NCI-H1105 (cell line): ENCODE measurements around the gene SDK2.

ENCODE experiments used
- DNase-seq: peaks from one replicate; lab custom pipeline; 2025; lab: John Stamatoyannopoulos, UW

SDK2 gene

GRCh38 chr17:73508057-73508930, 136.0 kb downstream of the SDK2 start:
- DNase-seq, result no peak

- no peak for DNase-seq
Observed at GRCh38 chr17:73506470-73507435, 137.5 kb downstream of the SDK2 start.

- DNase-seq, result no peak
Observed at GRCh38 chr17:73503560-73503959, 140.7 kb downstream of the SDK2 start.

- DNase-seq, result no peak
Observed at GRCh38 chr17:73500414-73500999, 143.7 kb downstream of the SDK2 start.

- no peak for DNase-seq
Observed at GRCh38 chr17:73498886-73499554, 145.2 kb downstream of the SDK2 start.

- no peak for DNase-seq
Observed at GRCh38 chr17:73498176-73498575, 146.1 kb downstream of the SDK2 start.

- DNase-seq, result no peak
Observed at GRCh38 chr17:73497721-73498120, 146.5 kb downstream of the SDK2 start.

GRCh38 chr17:73496232-73496631, 148.0 kb downstream of the SDK2 start:
- DNase-seq, result no peak

- DNase-seq, result peak; percentile 42
Observed at GRCh38 chr17:73495641-73496040, 148.6 kb downstream of the SDK2 start.

GRCh38 chr17:73494950-73495349, 149.3 kb downstream of the SDK2 start:
- DNase-seq, result no peak

GRCh38 chr17:73493956-73494926, 150.0 kb downstream of the SDK2 start:
- no peak for DNase-seq

- peak; percentile 65 for DNase-seq
Observed at GRCh38 chr17:73492821-73493814, 151.1 kb downstream of the SDK2 start.

GRCh38 chr17:73492125-73492820, 152.0 kb downstream of the SDK2 start:
- DNase-seq, result no peak

GRCh38 chr17:73491648-73492047, 152.6 kb downstream of the SDK2 start:
- no peak for DNase-seq

- no peak for DNase-seq
Observed at GRCh38 chr17:73490851-73491250, 153.4 kb downstream of the SDK2 start.

GRCh38 chr17:73489991-73490390, 154.3 kb downstream of the SDK2 start:
- no peak for DNase-seq

- DNase-seq, result no peak
Observed at GRCh38 chr17:73489333-73489732, 154.9 kb downstream of the SDK2 start.

GRCh38 chr17:73485130-73485529, 159.1 kb downstream of the SDK2 start:
- DNase-seq, result no peak

GRCh38 chr17:73482894-73483293, 161.4 kb downstream of the SDK2 start:
- no peak for DNase-seq
